GM12878 (cell line): ENCODE data around the gene GZMM. TPM values are rescaled to one million over a fixed set of nuclear protein-coding genes. Genes with fewer than 3 reads are reported as not detected.

ENCODE experiments used
- ATAC-seq: fragments of 200-7000 bp; cut with Tn5 transposase; 3 replicates; pipeline ENCODE4 v1.9.1; 2020; ENCODE audit warnings: mild to moderate bottlenecking, moderate library complexity
- BruUV-seq: library from RNA; stranded (reverse); fragments of 400-500 nt; replicated peaks from 2 replicates; lab custom pipeline; 2021; lab: Mats Ljungman, UMichigan
- CTCF ChIA-PET: fragments of 300-600 bp; sonication (Branson Sonifier 250); formaldehyde crosslinking; extraction: SDS; loops from one replicate; lab custom pipeline; 2021; ENCODE audit warnings: inconsistent platforms; lab: Yijun Ruan, JAX
- POLR2A ChIA-PET: fragments of 350-600 bp; formaldehyde crosslinking; extraction: SDS; loops from one replicate; lab custom pipeline; 2021; ENCODE audit warnings: inconsistent platforms; lab: Charles Lee
- RAD21 ChIA-PET: fragments of 300-600 bp; sonication (Branson Sonifier 250); formaldehyde crosslinking; loops from one replicate; lab custom pipeline; 2023; ENCODE audit warnings: antibody characterized with exemption; ENCODE audit not compliant: unreplicated experiment; lab: Charles Lee
- SMC1A ChIA-PET: fragments of 300-600 bp; sonication (Branson Sonifier 250); formaldehyde crosslinking; loops from one replicate; lab custom pipeline; 2023; ENCODE audit not compliant: unreplicated experiment, uncharacterized antibody; lab: Charles Lee
- DNase-seq: peaks from one replicate; pipeline ENCODE4 v3.0.0-alpha.2; 2011; ENCODE audit warnings: low read depth, low spot score
- FAIRE-seq: peaks from 3 replicates; lab custom pipeline; 2011; peaks lifted over from hg19 to GRCh38; lab: Jason Lieb, UNC
- H2AFZ ChIP-seq: 2 replicates; pipeline ENCODE4 v1.6.0; 2011; ENCODE audit warnings: low read depth, low read length, control low read depth; ENCODE audit not compliant: control insufficient read depth
- H3K27ac ChIP-seq: 2 replicates; pipeline ENCODE4 v1.5.1; 2011; ENCODE audit warnings: control low read depth; ENCODE audit not compliant: control insufficient read depth, insufficient read depth
- H3K27me3 ChIP-seq, 2 experiments: replicated peaks in 1 of 2; 2 replicates each; pipeline versions ENCODE4 v1.6.0 to v1.6.1; 2011; ENCODE audit warnings: low read length in 1 of 2; ENCODE audit not compliant: control insufficient read depth in 2 of 2, insufficient read depth in 2 of 2
- H3K36me3 ChIP-seq, 2 experiments: 2 replicates each; pipeline ENCODE4 v1.5.1; 2011; ENCODE audit warnings: low read length in 1 of 2; ENCODE audit not compliant: control insufficient read depth in 2 of 2, insufficient read depth in 2 of 2
- H3K4me1 ChIP-seq: 2 replicates; pipeline ENCODE4 v1.6.1; 2011; ENCODE audit warnings: mild to moderate bottlenecking, low read length, moderate library complexity, mixed read lengths; ENCODE audit not compliant: control insufficient read depth, insufficient read depth
- H3K4me2 ChIP-seq: 2 replicates; pipeline ENCODE4 v1.6.0; 2011; ENCODE audit warnings: control low read depth; ENCODE audit not compliant: control insufficient read depth, insufficient read depth
- H3K4me3 ChIP-seq: fragments of 200-600 bp; sonication (generic); 2 replicates; pipeline ENCODE4 v1.5.1; 2016
- H3K79me2 ChIP-seq: 2 replicates; pipeline ENCODE4 v1.6.0; 2011; ENCODE audit warnings: low read length; ENCODE audit not compliant: control insufficient read depth, insufficient read depth
- H3K9ac ChIP-seq: 2 replicates; pipeline ENCODE4 v1.8.0; 2011; ENCODE audit warnings: low read length, control low read depth, mixed read lengths; ENCODE audit not compliant: control insufficient read depth, insufficient read depth
- H3K9me3 ChIP-seq: replicated peaks from 3 replicates; pipeline ENCODE4 v1.5.1; 2011; ENCODE audit warnings: mild to moderate bottlenecking, low read length; ENCODE audit not compliant: control insufficient read depth, insufficient read depth
- H4K20me1 ChIP-seq: 2 replicates; pipeline ENCODE4 v1.6.0; 2011; ENCODE audit not compliant: control insufficient read depth, insufficient read depth
- EED ChIP-seq: sonication (generic); IDR thresholded peaks from 2 replicates; pipeline ENCODE4 v1.6.1; 2016; ENCODE audit warnings: antibody characterized with exemption, low read depth
- HCFC1 ChIP-seq: fragments of 150-350 bp; IDR thresholded peaks from 2 replicates; pipeline ENCODE4 v1.6.1; 2014; ENCODE audit warnings: low read length
- KAT2A ChIP-seq: conservative IDR thresholded peaks from 2 replicates; pipeline ENCODE4 v1.6.1; 2011; ENCODE audit warnings: low read depth, low read length; ENCODE audit not compliant: control insufficient read depth
- MYB ChIP-seq: fragments of 150-350 bp; IDR thresholded peaks from 2 replicates; pipeline ENCODE4 v1.6.1; 2014; ENCODE audit warnings: mild to moderate bottlenecking, low read depth, low read length, borderline replicate concordance
- NBN ChIP-seq: fragments of 450-650 bp; IDR thresholded peaks from 2 replicates; pipeline ENCODE4 v1.6.1; 2016
- NFYA ChIP-seq: IDR thresholded peaks from 2 replicates; pipeline ENCODE4 v1.6.1; 2011; ENCODE audit warnings: low read depth, mild to moderate bottlenecking, low read length, improper control_type of control experiment, borderline replicate concordance
- PML ChIP-seq: IDR thresholded peaks from 2 replicates; pipeline ENCODE4 v1.6.1; 2012; ENCODE audit warnings: low read length, inconsistent platforms
- WGBS: methylation state at CpG from one replicate; pipeline ENCODE4 v1.1.6; 2016; ENCODE audit warnings: low lambda C conversion rate; ENCODE audit not compliant: insufficient replicate concordance, insufficient coverage; ENCODE audit errors: missing lambda C conversion rate; 5-methylcytosine and 5-hydroxymethylcytosine counted together
- in situ Hi-C: fragments of 300-500 bp; cut with MboI; formaldehyde crosslinking; loops from 9 replicates; pipeline ENCODE4 v1.14.3; 2018; ENCODE audit warnings: mixed read lengths
- intact Hi-C: fragments of 100-400 bp; cut with micrococcal nuclease; formaldehyde crosslinking; loops from one replicate; pipeline ENCODE4 v1.14.2; 2022; ENCODE audit not compliant: unreplicated experiment
- polyA plus RNA-seq, 11 experiments: library from polyadenylated mRNA; depleted of rRNA in 4 of 11; unstranded in 6 of 11; stranded (reverse) in 5 of 11; fragments of >200 nt; fragmentation: Nextera tagmentation in 4 of 11; fragmentation: Illumina TruSeq in 1 of 11; extraction: Ambion mirVana in 4 of 11; extraction: Trizol in 1 of 11; gene quantifications; 1 replicate in 1 of 11; 2 replicates in 10 of 11; pipeline versions ENCODE4 v1.2.1 to v1.2.3, GENCODE V29; 2011 to 2016; ENCODE audit warnings: inconsistent platforms in 2 of 11, missing spikeins in 2 of 11, low read depth in 1 of 11
- total RNA-seq, 4 experiments: library from RNA; depleted of rRNA in 3 of 4; stranded (reverse); fragments of >200 nt in 3 of 4; fragmentation: Illumina TruSeq in 1 of 4; extraction: Trizol in 1 of 4; gene quantifications; 2 replicates each; pipeline versions ENCODE4 v1.2.1 to v1.2.3, GENCODE V29; 2013 to 2021
- TF ChIP-seq, protein P1 (sequence below): fragments of 450-650 bp; IDR thresholded peaks from 2 replicates; pipeline ENCODE4 v1.6.1; 2016; ENCODE audit warnings: mild to moderate bottlenecking, moderate library complexity, borderline replicate concordance
- TF ChIP-seq, protein P2 (sequence below): fragments of 450-650 bp; conservative IDR thresholded peaks from 2 replicates; pipeline ENCODE4 v1.6.1; 2017; ENCODE audit warnings: mild to moderate bottlenecking, moderate library complexity
- TF ChIP-seq, protein P3 (sequence below): fragments of 450-650 bp; IDR thresholded peaks from 2 replicates; pipeline ENCODE4 v1.6.1; 2017; ENCODE audit warnings: mild to moderate bottlenecking
- TF ChIP-seq, protein P4 (sequence below): fragments of 150-350 bp; IDR thresholded peaks from 2 replicates; pipeline ENCODE4 v1.6.1; 2016; ENCODE audit warnings: low read depth, low read length

Gene GZMM
- total and polyA plus RNA-seq, 10 of the 15 experiments (the other 5 are each of a cell fraction or from before 2014, with no cell fraction given), result 0.09 to 0.48 (median 0.23) TPM; not detected in 7

DNA sequence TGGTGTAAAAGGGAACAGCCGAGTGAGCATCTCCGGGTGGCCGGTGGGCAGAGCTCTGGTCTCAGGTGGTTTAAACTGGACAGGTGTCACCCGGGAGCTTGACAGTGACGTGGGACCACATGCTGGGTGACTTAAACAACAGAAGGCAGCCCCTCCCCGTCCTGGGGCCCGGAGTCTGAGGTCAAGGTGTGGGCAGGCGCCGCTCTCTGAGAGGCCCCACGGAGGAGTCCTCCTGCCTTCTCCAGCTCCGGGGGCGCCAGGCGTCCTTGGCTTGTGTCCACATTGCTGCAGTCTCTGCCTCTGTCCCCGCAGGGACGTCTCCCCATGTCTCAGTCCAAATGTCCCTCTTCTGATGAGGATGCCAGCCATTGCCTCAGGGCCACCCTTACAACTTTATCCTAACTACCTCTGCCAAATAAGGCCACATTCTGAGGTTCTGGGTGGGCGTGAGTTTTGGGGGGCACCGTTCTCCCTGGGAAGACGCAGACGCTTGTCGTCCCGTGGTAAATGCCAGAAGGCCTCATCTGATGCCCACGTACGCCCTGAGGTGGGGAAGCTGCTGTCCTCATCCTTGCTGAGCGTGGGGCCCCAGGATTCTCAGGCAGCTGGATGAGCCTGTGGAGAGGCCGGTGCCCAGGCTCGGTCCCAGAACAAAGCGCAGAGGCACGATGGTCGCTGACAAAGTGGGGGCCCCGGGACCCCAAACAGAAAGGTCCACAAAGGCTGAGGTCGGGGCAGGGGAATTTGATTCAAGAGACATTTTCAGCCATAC lies 12.9 kb downstream of the GZMM start:
- ChIA-PET RAD21 (no interaction called here), POLR2A (no interaction called here), CTCF (interaction anchor here (0.8 to 1.0 kb wide), 2 partner anchors 18 to 50 kb away, joined by 3 read pairs; partner anchors contain the start of gene TPGS1), SMC1A (no interaction called here)
- intact Hi-C loops, result no loop called here
- no peak for FAIRE-seq
- no peaks in the 10 kb centered on the region for H3K27me3 ChIP-seq
- no peaks in the 10 kb centered on the region for H3K9me3 ChIP-seq
- no peak for DNase-seq
- no peak overlapping the region for H3K4me2 ChIP-seq
- no TSS peak for BruUV-seq
- ATAC-seq, result no peak
- H3K36me3 ChIP-seq, result no peaks in the 10 kb centered on the region
- no peaks in the 10 kb centered on the region for H3K4me1 ChIP-seq
- no peak overlapping the region for H3K4me3 ChIP-seq
- no peaks in the 10 kb centered on the region for H3K79me2 ChIP-seq
- H3K9ac ChIP-seq, result no peak overlapping the region
- no peak overlapping the region for H3K27ac ChIP-seq
- no peaks in the 10 kb centered on the region for H4K20me1 ChIP-seq
- in situ Hi-C loops, result no loop called here
- 59% methylated on average over 29 of the region's 31 CpGs for WGBS
- H2AFZ ChIP-seq, result no peak overlapping the region
- TF ChIP-seq HCFC1 (no peak), MYB (no peak), NFYA (no peak), PML (no peak), NBN (no peak), KAT2A (no peak), EED (no peak)
- TF ChIP-seq, protein P1, sequence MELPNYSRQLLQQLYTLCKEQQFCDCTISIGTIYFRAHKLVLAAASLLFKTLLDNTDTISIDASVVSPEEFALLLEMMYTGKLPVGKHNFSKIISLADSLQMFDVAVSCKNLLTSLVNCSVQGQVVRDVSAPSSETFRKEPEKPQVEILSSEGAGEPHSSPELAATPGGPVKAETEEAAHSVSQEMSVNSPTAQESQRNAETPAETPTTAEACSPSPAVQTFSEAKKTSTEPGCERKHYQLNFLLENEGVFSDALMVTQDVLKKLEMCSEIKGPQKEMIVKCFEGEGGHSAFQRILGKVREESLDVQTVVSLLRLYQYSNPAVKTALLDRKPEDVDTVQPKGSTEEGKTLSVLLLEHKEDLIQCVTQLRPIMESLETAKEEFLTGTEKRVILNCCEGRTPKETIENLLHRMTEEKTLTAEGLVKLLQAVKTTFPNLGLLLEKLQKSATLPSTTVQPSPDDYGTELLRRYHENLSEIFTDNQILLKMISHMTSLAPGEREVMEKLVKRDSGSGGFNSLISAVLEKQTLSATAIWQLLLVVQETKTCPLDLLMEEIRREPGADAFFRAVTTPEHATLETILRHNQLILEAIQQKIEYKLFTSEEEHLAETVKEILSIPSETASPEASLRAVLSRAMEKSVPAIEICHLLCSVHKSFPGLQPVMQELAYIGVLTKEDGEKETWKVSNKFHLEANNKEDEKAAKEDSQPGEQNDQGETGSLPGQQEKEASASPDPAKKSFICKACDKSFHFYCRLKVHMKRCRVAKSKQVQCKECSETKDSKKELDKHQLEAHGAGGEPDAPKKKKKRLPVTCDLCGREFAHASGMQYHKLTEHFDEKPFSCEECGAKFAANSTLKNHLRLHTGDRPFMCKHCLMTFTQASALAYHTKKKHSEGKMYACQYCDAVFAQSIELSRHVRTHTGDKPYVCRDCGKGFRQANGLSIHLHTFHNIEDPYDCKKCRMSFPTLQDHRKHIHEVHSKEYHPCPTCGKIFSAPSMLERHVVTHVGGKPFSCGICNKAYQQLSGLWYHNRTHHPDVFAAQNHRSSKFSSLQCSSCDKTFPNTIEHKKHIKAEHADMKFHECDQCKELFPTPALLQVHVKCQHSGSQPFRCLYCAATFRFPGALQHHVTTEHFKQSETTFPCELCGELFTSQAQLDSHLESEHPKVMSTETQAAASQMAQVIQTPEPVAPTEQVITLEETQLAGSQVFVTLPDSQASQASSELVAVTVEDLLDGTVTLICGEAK, result no peak
- TF ChIP-seq, protein P2, sequence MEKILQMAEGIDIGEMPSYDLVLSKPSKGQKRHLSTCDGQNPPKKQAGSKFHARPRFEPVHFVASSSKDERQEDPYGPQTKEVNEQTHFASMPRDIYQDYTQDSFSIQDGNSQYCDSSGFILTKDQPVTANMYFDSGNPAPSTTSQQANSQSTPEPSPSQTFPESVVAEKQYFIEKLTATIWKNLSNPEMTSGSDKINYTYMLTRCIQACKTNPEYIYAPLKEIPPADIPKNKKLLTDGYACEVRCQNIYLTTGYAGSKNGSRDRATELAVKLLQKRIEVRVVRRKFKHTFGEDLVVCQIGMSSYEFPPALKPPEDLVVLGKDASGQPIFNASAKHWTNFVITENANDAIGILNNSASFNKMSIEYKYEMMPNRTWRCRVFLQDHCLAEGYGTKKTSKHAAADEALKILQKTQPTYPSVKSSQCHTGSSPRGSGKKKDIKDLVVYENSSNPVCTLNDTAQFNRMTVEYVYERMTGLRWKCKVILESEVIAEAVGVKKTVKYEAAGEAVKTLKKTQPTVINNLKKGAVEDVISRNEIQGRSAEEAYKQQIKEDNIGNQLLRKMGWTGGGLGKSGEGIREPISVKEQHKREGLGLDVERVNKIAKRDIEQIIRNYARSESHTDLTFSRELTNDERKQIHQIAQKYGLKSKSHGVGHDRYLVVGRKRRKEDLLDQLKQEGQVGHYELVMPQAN, result no peak
- TF ChIP-seq, protein P3, sequence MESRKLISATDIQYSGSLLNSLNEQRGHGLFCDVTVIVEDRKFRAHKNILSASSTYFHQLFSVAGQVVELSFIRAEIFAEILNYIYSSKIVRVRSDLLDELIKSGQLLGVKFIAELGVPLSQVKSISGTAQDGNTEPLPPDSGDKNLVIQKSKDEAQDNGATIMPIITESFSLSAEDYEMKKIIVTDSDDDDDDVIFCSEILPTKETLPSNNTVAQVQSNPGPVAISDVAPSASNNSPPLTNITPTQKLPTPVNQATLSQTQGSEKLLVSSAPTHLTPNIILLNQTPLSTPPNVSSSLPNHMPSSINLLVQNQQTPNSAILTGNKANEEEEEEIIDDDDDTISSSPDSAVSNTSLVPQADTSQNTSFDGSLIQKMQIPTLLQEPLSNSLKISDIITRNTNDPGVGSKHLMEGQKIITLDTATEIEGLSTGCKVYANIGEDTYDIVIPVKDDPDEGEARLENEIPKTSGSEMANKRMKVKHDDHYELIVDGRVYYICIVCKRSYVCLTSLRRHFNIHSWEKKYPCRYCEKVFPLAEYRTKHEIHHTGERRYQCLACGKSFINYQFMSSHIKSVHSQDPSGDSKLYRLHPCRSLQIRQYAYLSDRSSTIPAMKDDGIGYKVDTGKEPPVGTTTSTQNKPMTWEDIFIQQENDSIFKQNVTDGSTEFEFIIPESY, result no peak
- TF ChIP-seq, protein P4, sequence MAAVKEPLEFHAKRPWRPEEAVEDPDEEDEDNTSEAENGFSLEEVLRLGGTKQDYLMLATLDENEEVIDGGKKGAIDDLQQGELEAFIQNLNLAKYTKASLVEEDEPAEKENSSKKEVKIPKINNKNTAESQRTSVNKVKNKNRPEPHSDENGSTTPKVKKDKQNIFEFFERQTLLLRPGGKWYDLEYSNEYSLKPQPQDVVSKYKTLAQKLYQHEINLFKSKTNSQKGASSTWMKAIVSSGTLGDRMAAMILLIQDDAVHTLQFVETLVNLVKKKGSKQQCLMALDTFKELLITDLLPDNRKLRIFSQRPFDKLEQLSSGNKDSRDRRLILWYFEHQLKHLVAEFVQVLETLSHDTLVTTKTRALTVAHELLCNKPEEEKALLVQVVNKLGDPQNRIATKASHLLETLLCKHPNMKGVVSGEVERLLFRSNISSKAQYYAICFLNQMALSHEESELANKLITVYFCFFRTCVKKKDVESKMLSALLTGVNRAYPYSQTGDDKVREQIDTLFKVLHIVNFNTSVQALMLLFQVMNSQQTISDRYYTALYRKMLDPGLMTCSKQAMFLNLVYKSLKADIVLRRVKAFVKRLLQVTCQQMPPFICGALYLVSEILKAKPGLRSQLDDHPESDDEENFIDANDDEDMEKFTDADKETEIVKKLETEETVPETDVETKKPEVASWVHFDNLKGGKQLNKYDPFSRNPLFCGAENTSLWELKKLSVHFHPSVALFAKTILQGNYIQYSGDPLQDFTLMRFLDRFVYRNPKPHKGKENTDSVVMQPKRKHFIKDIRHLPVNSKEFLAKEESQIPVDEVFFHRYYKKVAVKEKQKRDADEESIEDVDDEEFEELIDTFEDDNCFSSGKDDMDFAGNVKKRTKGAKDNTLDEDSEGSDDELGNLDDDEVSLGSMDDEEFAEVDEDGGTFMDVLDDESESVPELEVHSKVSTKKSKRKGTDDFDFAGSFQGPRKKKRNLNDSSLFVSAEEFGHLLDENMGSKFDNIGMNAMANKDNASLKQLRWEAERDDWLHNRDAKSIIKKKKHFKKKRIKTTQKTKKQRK, result no peak
